Stimulated activated CD8-positive, alpha-beta memory T cell treated with anti-CD3 and anti-CD28 coated beads, Interleukin-12 subunit alpha, Interleukin-12 subunit beta, amount 100 ng/mL, for 24 hours (primary cell): ENCODE data around the gene ATP1B4.
"Not testable (repeated sequence)": the region's sequence is repeated elsewhere in the genome, so short reads cannot be mapped to it uniquely, and the experiment has no call there.

ENCODE experiments used
- DNase-seq: peaks from one replicate; pipeline ENCODE4 v3.0.0-alpha.2; 2020; ENCODE audit errors: extremely low read depth

ATP1B4 gene

GRCh38 chrX:120361764-120362305 is at the start of gene ATP1B4:
Gene ATP1B4, plus strand, starts transcription at chrX:120362089. Its CDS starts 80 bp downstream, at chrX:120362169.
- DNase-seq = no peak

- DNase-seq = no peak
Measured at GRCh38 chrX:120315776-120316175, 46.1 kb upstream of the ATP1B4 start.

DNA sequence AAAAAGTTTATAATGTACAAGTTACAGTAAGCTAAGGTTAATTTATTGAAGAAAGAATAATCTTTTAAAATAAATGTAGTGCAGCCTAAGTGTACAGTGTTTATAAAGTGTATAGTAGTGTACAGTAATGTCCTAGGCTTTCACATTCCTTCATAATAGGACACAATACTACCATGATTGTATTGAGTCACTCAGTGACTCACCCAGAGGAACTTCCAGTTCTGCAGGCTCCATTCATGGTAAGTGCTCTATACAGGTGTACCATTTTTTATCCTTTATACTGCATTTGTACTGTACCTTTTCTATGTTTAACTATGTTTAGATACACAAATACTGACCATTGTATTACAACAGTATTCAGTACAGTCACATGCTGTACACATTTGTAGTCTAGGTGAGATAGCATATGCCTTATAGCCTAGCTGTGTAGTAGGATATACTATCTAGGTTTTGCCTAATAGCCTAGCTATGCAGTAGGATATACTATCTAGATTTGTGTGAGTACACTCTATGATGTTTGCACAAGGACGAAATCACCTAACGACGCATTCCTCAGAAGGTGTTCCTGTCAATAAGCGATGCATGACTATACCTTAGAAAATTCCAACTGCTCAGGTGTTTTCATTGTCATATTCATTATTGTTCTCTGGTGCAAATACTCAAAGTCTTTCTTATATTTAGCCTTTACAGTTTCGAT is 45.2 kb upstream of the ATP1B4 start:
- no peak for DNase-seq

DNA sequence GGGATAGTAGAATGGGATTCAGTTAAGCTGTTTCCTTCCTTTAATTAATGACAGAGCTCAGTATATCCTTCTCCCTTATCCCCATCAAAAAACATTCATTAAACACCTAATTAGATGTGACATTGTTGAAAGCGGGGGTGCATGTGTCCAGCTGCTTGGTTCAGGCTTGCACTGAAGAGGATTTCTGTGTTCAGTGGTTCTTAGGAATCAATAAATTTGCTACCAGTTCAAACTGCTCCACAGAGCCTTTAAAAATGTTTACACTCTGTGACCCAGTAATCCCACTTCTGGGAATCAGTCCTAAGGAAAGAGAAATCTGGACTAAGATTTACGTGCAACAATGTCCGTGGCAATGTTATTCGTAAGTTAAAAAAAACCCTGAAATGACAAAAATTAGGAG is 43.5 kb upstream of the ATP1B4 start:
- no peak for DNase-seq

DNA sequence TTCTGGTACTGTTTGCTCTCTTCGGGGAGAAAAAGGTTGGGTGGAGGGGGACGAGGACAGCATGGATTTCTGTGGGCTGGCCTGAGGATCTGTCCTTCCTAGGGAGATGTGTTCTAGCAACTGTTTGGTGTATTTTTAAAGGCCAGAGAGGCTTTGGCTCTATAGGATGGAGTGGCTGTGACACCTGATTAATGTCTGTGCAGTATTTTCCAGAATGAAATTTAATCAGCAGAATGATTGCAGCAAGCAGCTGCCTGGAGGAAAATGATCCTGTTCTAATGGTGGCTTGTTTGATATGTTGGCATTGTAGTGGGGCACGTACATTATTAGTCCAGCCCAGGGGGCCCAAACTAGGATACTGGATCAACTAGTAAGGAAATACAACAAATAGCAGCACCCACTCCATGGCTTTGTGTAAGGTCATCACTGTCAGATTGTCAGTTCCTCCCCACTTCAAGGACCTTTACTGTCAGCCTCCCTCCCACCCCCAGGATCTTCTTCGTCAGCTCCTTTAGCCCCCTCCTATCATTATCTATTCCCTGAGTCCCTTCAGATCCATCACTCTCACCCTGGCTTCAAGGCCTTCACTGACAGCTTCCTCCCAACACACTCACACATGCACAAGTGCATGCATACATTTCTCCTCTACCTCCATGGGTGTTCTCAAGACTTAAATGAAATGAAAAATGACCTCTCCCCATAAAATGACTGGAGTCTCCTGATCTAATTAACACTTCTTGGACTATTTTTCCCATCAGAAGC is 40.2 kb upstream of the ATP1B4 start:
- no peak for DNase-seq

- no peak for DNase-seq
Measured at GRCh38 chrX:120331116-120331515, 30.8 kb upstream of the ATP1B4 start.

DNA sequence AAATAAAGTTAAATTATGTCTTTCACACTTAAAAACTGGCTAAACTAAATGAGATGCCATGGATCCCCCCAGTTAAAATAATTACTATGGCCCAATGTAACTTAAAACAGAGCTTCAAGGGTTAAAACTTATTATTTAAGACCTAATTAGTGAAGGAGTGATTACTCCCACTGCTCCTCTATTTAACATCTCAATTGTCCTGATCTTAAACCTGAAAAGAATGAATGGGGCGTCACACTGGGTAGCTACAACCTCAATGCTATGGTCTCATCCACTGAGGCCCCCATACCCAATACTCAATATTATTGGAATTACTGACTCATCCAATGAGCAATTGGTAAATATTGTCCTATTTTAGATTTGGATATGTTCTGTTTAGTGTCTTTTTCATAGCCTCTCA is 29.5 kb upstream of the ATP1B4 start:
- DNase-seq = no peak

DNA sequence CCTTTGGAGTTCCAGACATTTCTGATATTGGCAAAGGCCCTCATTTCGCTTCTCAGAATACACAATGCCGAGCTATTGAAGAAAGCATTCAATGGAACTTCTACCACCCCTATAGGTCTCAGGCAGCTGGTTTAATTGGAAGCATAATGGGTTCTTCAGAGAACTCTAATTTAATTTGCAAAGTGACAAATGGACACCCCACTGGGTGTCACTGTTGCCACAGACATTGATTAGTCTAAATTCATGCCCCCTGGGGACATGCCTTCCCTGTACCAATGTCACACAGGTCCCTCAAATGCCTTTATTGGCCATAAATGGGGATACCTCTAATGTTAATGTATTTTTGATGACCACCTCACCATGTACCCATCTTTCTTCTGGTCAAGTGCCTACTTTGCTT is 27.7 kb upstream of the ATP1B4 start:
- DNase-seq = no peak

GRCh38 chrX:120334603-120335002 is 27.3 kb upstream of the ATP1B4 start:
- DNase-seq = no peak

DNA sequence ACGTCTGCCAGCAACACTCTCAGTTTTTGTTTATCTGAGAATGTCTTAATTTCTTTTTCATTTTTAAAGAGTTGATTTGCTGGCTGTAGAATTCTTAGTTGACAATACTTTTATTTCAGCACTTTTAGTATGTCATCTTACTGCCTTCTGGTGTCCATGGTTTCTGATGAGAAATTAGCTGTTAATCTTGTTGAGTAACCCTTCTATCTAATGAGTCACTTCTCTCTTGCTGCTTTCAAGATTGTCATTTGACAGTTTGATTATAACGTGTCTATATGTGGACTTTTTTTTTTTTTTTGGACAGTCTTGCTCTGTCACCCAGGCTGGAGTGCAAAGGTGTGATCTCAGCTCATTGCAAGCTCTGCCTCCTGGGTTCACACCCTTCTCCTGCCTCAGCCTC is 26.6 kb upstream of the ATP1B4 start:
- DNase-seq = no peak

DNA sequence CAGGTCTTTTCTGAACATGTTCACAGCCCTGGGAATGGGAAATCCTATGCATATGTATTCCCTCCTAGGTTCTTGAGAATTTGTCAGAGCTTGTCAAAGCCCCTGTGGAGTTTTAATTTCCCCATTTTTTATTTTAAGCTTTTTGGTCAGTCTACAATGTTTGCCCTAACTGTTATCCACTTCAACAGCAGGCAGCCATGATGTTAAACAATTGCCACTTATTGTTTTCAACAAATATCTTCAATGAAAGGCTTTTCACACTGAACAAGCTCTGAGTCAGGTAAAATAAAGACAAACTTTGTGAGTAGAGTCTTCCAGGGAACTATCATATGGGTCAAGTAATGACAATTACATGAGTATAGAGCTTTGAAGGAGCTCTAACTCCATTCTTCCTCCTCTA is 25.0 kb upstream of the ATP1B4 start:
- no peak for DNase-seq

DNA sequence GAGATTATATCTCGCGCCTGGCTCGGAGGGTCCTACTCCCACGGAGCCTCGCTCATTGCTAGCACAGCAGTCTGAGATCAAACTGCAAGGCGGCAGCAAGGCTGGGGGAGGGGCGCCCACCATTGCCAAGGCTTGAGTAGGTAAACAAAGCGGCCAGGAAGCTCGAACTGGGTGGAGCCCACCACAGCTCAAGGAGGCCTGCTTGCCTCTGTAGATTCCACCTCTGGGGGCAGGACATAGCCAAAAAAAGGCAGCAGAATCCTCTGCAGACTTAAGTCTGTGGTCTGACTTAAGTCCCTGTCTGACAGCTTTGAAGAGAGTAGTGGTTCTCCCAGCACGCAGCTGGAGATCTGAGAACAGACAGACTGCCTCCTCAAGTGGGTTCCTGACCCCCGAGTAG is 17.3 kb upstream of the ATP1B4 start:
- not testable (repeated sequence) for DNase-seq

DNA sequence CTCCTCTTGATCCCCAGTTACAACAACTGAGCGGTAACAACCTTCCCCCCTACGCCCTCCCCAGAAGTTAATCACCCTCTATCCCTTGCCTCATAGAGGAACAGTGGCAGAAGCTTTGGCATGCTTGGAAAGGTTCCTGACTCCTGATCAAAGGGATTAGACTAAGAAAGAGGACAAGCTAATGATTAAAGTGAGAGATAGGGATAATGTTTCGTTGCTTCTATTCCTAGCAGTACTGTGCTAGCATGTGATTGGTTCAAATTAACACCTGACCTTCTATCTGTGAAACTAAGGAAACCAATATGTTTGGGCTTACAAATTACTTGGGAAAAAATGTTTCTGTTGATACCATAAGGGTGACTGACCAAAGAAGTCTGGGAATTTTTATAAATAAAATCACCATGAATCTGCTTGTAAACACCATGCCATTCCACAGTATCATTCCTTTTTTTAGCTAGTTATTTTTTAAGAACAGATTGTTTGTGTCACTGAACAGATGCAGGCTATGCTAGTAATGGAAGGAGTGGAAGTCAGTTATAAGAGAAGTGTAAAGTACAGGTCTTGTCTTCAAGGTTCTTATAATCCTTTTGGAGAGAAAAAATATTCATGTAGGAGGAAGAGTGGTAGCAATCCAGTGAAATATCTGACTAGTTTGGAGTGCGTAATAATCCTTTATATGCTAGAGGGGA is 11.3 kb upstream of the ATP1B4 start:
- DNase-seq = no peak

DNA sequence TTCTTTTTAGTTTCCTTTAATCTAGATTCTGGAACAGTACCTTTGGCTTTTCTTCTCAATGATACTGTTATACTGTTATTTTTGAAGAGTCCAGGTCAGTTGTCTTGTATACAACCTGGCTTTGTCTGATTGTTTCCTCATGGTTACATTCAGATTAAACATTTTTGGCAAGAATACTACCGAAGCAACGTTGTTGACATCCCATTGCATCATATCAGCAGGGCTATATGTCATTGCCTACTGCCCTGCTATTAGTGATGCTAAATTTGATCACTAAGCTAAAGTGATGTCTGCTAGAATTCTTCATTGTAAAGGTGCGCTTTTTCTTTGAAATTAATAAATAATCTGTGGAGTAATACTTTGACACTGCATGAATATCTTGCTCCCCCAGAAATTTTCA is 5.8 kb upstream of the ATP1B4 start:
- no peak for DNase-seq

DNA sequence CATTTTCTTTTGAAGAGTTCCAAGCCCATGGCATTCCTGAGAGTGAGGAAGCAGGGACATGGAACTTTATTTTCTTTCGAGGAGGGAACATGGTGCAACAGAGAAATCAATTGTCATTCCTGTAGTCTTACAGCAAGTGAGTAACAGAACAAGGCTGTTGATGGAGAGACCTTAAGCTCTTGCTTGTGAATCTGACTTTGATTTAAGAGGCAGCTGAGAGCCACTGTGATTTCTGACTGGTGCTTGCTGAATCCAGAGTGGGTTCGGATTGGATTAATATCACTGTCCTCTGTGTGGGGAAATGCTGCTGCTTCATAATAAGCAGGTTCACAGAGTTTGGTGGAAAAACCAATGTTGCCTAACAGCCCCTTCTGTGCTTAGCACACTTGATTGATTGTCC is 4.7 kb upstream of the ATP1B4 start:
- no peak for DNase-seq

- no peak for DNase-seq
Measured at GRCh38 chrX:120358737-120359456, 3.0 kb upstream of the ATP1B4 start.

DNA sequence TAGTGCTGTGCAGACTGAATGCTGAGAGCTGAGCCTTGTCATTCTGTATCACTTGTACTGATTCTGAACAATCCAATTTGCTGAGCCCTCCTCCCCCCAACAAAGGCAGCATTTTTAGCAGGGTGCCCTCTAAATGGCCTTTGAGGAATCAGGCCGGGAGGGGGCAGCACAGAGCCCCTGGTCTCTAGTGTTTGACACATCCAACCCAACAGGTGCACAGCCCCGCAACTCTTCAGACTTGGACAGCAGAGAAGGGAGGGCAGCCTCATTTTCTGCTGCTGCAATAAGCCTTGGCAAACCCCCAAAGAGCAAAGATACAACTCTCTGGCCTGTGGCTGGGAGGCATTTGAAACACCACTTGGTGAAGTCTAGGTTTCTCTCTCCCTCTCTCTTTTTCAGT is 3.4 kb downstream of the ATP1B4 start:
- no peak for DNase-seq

GRCh38 chrX:120365968-120366367 is 4.1 kb downstream of the ATP1B4 start:
- DNase-seq = no peak

GRCh38 chrX:120366794-120367193 is 4.9 kb downstream of the ATP1B4 start:
- no peak for DNase-seq

- no peak for DNase-seq
Measured at GRCh38 chrX:120367402-120368109, 5.7 kb downstream of the ATP1B4 start.

DNA sequence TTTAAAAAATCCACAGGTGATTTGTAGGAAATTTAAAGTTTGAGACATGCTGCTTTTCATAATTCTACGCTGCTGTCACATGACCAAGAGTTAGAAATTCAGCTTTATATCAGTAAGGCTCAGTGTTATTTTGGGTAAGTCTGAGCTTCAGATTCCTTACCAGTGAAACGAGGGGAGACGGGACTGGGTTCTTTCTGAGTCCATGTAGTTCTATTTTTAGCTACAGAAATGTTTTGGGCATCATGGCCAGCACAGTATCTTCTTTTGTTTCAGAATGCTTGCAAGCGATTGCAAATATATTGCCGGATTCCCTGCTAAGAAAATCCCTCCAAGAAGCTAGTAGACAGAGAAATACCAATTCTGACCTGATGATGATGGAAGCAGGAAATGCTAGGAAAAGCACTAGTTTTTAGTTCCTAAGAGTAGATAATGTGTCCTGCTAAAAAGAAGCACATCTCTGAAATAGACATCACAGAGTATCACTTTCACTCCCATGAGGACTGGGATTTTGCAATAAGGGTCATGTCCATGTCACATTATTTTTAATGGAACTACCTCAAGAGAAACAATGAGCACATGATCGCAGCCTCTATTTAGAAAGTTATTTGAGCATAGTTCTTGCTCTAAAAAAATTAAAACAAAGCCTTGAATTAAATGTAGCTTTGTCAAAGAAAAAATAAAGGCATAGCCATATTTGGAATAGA is 10.9 kb downstream of the ATP1B4 start:
- DNase-seq = no peak
